Testis (tissue), 2 donors: ENCODE measurements around the gene METRNL.

Experiments
- CTCF ChIP-seq, 3 experiments: fragments of 450-650 bp in 2 of 3; fragments of 200-600 bp in 1 of 3; sonication (generic) in 1 of 3; IDR thresholded peaks; one replicate each; pipeline ENCODE4 v1.5.1; 2016 to 2019; ENCODE audit warnings: antibody characterized with exemption in 3 of 3, mild to moderate bottlenecking in 2 of 3, moderate library complexity in 1 of 3
- POLR2A ChIP-seq: fragments of 450-650 bp; IDR thresholded peaks from one replicate; pipeline ENCODE4 v1.6.1; 2017; ENCODE audit warnings: antibody characterized with exemption, mild to moderate bottlenecking, moderate library complexity

- no peak for TF ChIP-seq CTCF (IDR thresholded peaks at IDR 0.05)
- no peak for TF ChIP-seq POLR2A
Measured at GRCh38 chr17:83062818-83063671, 16.4 kb upstream of the METRNL start.
